ENCODE measurements around the gene GJC2. TPM values are rescaled to one million over a fixed set of nuclear protein-coding genes. Genes with fewer than 3 reads are reported as not detected.
A peak's percentile ranks its signal among the peaks of the same experiment; 100 is the strongest.

The GJC2 gene
- total RNA-seq, result 1.5 TPM
- polyA plus RNA-seq, result 1.2 TPM
- long read RNA-seq, donor 1, result 0 reads
- long read RNA-seq, donor 2, result 0 reads
- long read RNA-seq, donor 3, result 0 reads
- long read RNA-seq, donor 4, result 0 reads
- long read RNA-seq, donor 5, result 0 reads
- long read RNA-seq, donor 6, result 0 reads
- long read RNA-seq, donor 7, result 0 reads
- long read RNA-seq, donor 8, result 0 reads
- long read RNA-seq, donor 9, result 0 reads
- long read RNA-seq, donor 10, result 0 reads

DNA sequence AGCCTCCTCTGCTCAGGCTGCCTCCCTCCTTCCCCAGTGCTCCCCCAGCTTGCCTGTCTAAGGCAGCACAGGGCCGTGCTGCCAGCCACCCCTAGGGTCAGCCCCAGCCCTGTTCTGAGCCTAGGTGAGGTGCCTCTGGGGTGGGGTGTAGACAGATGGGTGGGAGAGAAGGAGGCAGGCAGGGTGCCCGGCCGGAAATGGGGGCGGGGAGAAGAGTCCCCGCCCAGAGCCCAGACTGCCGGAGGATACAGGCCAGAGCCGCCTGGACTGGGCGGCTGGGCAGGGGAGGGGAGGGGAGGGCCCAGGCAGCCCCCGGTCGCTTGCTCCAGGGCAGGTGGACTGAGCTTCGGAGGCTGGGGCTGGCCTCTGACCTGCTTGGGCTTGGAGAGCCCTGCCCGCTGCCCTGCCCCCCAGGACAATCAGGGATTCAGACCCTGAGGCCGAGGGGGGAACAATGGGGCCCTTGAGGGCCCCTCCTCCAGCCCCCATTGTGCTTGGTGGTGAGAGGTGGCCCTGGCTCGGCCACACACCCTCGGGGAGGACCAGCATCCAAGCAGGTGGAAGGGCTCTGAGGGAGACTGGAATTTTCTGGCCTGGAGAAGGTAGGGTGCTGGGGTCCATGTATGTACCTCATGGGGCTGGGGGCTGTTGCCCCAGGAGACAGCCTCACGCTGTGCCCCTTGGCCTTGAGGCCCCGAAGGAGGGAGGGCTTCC lies at the start of gene GJC2:
TSS of gene GJC2 (plus strand) at position 525 of the 714 bp plus-strand sequence. CDS start 7,829 bp downstream, outside the sequence.
- Histone ChIP-seq H3K4me3 (ENCODE audit: low read length in 2 of 2) (no peak within 1 kb of the TSS), H3K9me3 (ENCODE audit: control insufficient read depth in 2 of 2, insufficient read depth in 1 of 2, low read length in 1 of 2) (no peaks in the 10 kb centered on the region), H3K27ac (ENCODE audit: low read depth in 1 of 2, low read length in 1 of 2) (peak within 1 kb of the TSS; percentile 15 to 24), H3K36me3 (ENCODE audit: control insufficient read depth in 2 of 2, insufficient read depth in 2 of 2, low read length in 1 of 2) (peaks cover 61 to 75% of the 10 kb centered on the region in 2 donors), H3K4me1 (ENCODE audit: control insufficient read depth in 2 of 2, insufficient read depth in 2 of 2, low read length in 2 of 2) (peaks cover 18 to 66% of the 10 kb centered on the region in 2 donors), H3K27me3 (ENCODE audit: control insufficient read depth in 2 of 2, insufficient read depth in 1 of 2, low read length in 1 of 2) (no peaks in the 10 kb centered on the region)
- WGBS, result 93% methylated on average over 17 of the region's 17 CpGs
- DNase-seq (ENCODE audit: low read depth in 6 of 9, low spot score in 9 of 9), result no peak

DNA sequence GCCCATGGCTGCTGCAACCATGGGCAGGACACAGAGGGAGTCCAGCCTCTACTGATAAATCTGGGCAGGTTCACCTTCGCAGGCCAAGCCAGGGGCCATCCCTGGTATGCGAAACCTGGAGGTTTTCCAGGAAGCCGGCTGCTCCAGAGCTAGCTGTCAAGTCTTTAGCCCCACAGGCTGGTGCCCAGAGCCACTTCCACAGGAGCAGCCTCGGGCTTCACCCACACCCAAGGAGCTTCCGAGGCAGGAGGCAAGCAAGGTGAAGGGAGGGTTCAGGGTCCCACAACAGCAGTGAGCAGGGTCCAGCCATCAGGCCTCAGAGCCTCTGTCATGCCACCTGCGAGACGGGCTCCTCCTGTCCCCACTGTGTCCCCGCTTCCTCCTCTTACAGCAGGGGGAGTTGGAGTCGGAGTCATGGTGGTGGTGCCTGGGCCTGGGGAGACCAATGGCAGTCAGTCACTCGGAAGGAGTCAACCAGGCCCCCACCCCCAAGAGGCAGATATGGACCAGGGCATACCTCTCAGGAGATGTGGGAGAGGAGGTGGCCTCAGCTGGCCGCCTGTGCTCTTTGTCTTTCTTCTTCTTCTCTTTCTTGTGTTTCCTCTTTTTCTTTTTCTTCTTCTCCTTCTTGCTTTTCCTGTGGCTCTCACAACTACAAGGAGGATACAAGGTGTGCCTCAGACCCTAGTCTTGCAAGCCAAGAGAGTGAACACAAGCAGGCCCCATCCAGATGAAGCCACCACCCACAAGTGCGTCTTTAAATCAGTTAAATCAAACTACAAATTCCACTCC lies 48.7 kb upstream of the GJC2 start:
- Histone ChIP-seq H3K4me3 (ENCODE audit: low read length in 2 of 2) (no peak overlapping the region), H3K36me3 (ENCODE audit: control insufficient read depth in 2 of 2, insufficient read depth in 2 of 2, low read length in 1 of 2) (peaks cover 44 to 53% of the 10 kb centered on the region in 2 donors), H3K4me1 (ENCODE audit: control insufficient read depth in 2 of 2, insufficient read depth in 2 of 2, low read length in 2 of 2) (peaks cover 13 to 19% of the 10 kb centered on the region in 2 donors), H3K27ac (ENCODE audit: low read depth in 1 of 2, low read length in 1 of 2) (no peak overlapping the region), H3K9me3 (ENCODE audit: control insufficient read depth in 2 of 2, insufficient read depth in 1 of 2, low read length in 1 of 2) (peaks cover 0 to 9% of the 10 kb centered on the region in 2 donors), H3K27me3 (ENCODE audit: control insufficient read depth in 2 of 2, insufficient read depth in 1 of 2, low read length in 1 of 2) (no peaks in the 10 kb centered on the region)
- 96% methylated on average over 12 of the region's 12 CpGs for WGBS
- no peak for DNase-seq (ENCODE audit: low read depth in 6 of 9, low spot score in 9 of 9)

DNA sequence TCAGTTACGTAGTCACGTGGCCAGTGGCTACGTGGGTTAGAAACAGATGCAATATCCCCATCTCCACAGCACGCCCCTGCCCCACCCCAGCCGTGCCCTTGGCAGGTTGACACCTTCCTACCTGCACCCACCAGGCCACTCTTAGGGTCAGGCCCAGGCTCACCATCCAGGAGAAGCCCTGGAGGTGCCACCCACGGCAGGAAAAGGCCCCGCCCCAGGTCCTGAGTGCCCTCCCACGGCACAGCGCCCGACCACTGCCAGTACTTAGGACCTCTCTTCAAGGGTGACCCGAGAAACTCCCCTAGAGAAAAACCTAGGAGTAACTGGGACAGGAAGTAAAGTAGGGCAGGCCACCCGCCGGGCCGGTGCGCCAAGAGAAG lies 48.1 kb upstream of the GJC2 start:
- H3K9me3 ChIP-seq (ENCODE audit: control insufficient read depth in 2 of 2, insufficient read depth in 1 of 2, low read length in 1 of 2), result peaks cover 0 to 4% of the 10 kb centered on the region in 2 donors
- H3K4me3 ChIP-seq (ENCODE audit: low read length in 2 of 2), result peak overlapping the region in 1 of 2 donors; percentile 85
- peaks cover 13 to 19% of the 10 kb centered on the region in 2 donors for H3K4me1 ChIP-seq (ENCODE audit: control insufficient read depth in 2 of 2, insufficient read depth in 2 of 2, low read length in 2 of 2)
- peak overlapping the region in 1 of 2 donors; percentile 66 for H3K27ac ChIP-seq (ENCODE audit: low read depth in 1 of 2, low read length in 1 of 2)
- peaks cover 45 to 53% of the 10 kb centered on the region in 2 donors for H3K36me3 ChIP-seq (ENCODE audit: control insufficient read depth in 2 of 2, insufficient read depth in 2 of 2, low read length in 1 of 2)
- no peak for DNase-seq (ENCODE audit: low read depth in 6 of 9, low spot score in 9 of 9)
- H3K27me3 ChIP-seq (ENCODE audit: control insufficient read depth in 2 of 2, insufficient read depth in 1 of 2, low read length in 1 of 2), result no peaks in the 10 kb centered on the region
- WGBS, result 75% methylated on average over 15 of the region's 15 CpGs

GRCh38 chr1:228101994-228102790 lies 47.5 kb upstream of the GJC2 start:
- Histone ChIP-seq H3K9me3 (ENCODE audit: control insufficient read depth in 2 of 2, insufficient read depth in 1 of 2, low read length in 1 of 2) (peaks cover 0 to 4% of the 10 kb centered on the region in 2 donors), H3K36me3 (ENCODE audit: control insufficient read depth in 2 of 2, insufficient read depth in 2 of 2, low read length in 1 of 2) (peaks cover 44 to 48% of the 10 kb centered on the region in 2 donors), H3K4me1 (ENCODE audit: control insufficient read depth in 2 of 2, insufficient read depth in 2 of 2, low read length in 2 of 2) (peaks cover 13 to 19% of the 10 kb centered on the region in 2 donors), H3K27ac (ENCODE audit: low read depth in 1 of 2, low read length in 1 of 2) (peak overlapping the region; percentile 18 to 66), H3K27me3 (ENCODE audit: control insufficient read depth in 2 of 2, insufficient read depth in 1 of 2, low read length in 1 of 2) (no peaks in the 10 kb centered on the region), H3K4me3 (ENCODE audit: low read length in 2 of 2) (peak overlapping the region; percentile 85 to 91)
- peak in 2 of 9 donors; percentile 31 to 45 for DNase-seq (ENCODE audit: low read depth in 6 of 9, low spot score in 9 of 9)
- WGBS, result 11% methylated on average over 73 of the region's 73 CpGs

- peak within 1 kb of the TSS; percentile 85 to 91 for H3K4me3 ChIP-seq (ENCODE audit: low read length in 2 of 2)
- H3K9me3 ChIP-seq (ENCODE audit: control insufficient read depth in 2 of 2, insufficient read depth in 1 of 2, low read length in 1 of 2), result peaks cover 0 to 4% of the 10 kb centered on the region in 2 donors
- peaks cover 42 to 46% of the 10 kb centered on the region in 2 donors for H3K36me3 ChIP-seq (ENCODE audit: control insufficient read depth in 2 of 2, insufficient read depth in 2 of 2, low read length in 1 of 2)
- peaks cover 13 to 21% of the 10 kb centered on the region in 2 donors for H3K4me1 ChIP-seq (ENCODE audit: control insufficient read depth in 2 of 2, insufficient read depth in 2 of 2, low read length in 2 of 2)
- H3K27ac ChIP-seq (ENCODE audit: low read depth in 1 of 2, low read length in 1 of 2), result peak within 1 kb of the TSS; percentile 83 to 89
- under 1% methylated on average over 104 of the region's 104 CpGs for WGBS
- no peaks in the 10 kb centered on the region for H3K27me3 ChIP-seq (ENCODE audit: control insufficient read depth in 2 of 2, insufficient read depth in 1 of 2, low read length in 1 of 2)
- peak; percentile 74 to 95 (median 89) for DNase-seq (ENCODE audit: low read depth in 6 of 9, low spot score in 9 of 9)
These were observed 46.7 kb upstream of the GJC2 start, which contains the start of gene C1orf35 for GRCh38 chr1:228102791-228103620. Gene C1orf35, minus strand, starts transcription at chr1:228103325. Its CDS starts 98 bp downstream, at chr1:228103227.

DNA sequence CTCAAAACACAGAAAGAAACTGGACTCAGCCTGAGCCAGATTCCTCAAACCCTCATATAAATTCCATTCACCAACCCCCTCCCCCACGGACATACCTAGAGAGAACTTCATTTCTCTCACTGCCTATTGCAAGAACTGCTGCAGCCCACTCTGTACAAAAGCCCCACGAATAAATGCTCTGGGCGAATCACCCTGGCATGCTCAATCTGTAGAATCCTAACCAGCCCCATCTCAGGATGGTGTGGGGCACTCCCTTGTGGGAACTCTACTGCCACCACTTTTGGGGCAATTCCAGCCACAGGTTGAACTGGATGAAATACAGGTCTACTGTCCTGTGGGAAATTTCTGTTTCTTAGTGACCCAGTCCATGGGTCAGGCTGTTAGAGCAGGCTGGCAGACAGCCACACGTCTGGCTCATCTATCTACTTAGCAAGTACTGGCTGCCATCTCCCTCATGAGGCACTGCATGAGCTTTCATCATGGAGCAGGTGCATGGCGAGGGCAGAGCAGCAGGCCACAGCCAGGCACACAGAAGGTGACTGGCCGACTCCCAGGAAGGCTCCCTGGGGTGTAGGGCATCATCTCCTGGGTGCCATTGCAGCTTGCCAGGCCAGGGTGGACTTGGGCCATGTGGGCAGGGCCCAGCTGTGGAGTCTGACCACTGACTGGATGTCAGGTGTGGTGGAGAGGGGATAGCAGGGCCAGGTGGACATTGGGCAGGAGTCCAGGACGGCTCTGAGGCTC lies 45.0 kb upstream of the GJC2 start:
- no peak for DNase-seq (ENCODE audit: low read depth in 6 of 9, low spot score in 9 of 9)
- Histone ChIP-seq H3K27ac (ENCODE audit: low read depth in 1 of 2, low read length in 1 of 2) (no peak overlapping the region), H3K27me3 (ENCODE audit: control insufficient read depth in 2 of 2, insufficient read depth in 1 of 2, low read length in 1 of 2) (no peaks in the 10 kb centered on the region), H3K9me3 (ENCODE audit: control insufficient read depth in 2 of 2, insufficient read depth in 1 of 2, low read length in 1 of 2) (peaks cover 0 to 6% of the 10 kb centered on the region in 2 donors), H3K4me3 (ENCODE audit: low read length in 2 of 2) (no peak overlapping the region), H3K36me3 (ENCODE audit: control insufficient read depth in 2 of 2, insufficient read depth in 2 of 2, low read length in 1 of 2) (peaks cover 26 to 29% of the 10 kb centered on the region in 2 donors), H3K4me1 (ENCODE audit: control insufficient read depth in 2 of 2, insufficient read depth in 2 of 2, low read length in 2 of 2) (peaks cover 17 to 32% of the 10 kb centered on the region in 2 donors)
- WGBS, result 87% methylated on average over 7 of the region's 7 CpGs

DNA sequence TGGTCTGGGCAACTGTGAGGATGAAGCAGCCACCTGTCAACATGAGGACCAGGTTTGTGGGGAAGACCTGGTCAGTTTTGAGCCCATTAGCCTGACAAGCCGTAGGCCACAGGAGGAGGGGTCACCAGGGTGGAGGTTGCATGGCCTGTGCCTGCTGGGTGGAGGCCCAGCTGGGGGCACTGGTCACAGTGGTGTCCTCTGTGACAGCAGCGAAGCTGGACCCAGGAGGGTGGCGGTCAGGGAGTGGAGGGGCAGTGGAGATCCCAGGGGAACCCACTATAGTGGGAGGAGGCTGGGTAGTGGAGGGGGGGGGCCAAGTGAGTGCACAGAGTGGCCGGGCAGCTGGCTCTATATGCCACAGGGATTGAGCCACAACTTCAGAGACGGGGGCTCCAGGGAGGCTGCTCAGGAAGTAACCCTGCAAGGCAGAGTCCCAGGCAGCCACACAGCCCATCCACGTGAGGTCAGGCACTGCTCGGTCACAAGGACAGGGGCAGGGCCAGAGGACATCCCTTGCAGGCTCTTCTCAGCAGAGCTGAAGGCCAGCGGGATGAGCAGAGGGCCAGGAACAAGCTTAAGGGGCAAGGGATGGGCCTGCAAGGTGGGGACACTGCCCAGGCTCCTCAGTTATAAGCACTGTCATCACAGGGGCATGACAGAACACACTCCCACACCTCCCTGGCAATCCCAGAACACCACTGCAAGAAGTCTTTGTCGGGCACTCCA lies 44.3 kb upstream of the GJC2 start:
- Histone ChIP-seq H3K4me1 (ENCODE audit: control insufficient read depth in 2 of 2, insufficient read depth in 2 of 2, low read length in 2 of 2) (peaks cover 22 to 38% of the 10 kb centered on the region in 2 donors), H3K4me3 (ENCODE audit: low read length in 2 of 2) (no peak overlapping the region), H3K36me3 (ENCODE audit: control insufficient read depth in 2 of 2, insufficient read depth in 2 of 2, low read length in 1 of 2) (peaks cover 20 to 23% of the 10 kb centered on the region in 2 donors), H3K27me3 (ENCODE audit: control insufficient read depth in 2 of 2, insufficient read depth in 1 of 2, low read length in 1 of 2) (no peaks in the 10 kb centered on the region), H3K9me3 (ENCODE audit: control insufficient read depth in 2 of 2, insufficient read depth in 1 of 2, low read length in 1 of 2) (peaks cover 0 to 7% of the 10 kb centered on the region in 2 donors), H3K27ac (ENCODE audit: low read depth in 1 of 2, low read length in 1 of 2) (no peak overlapping the region)
- 95% methylated on average over 9 of the region's 9 CpGs for WGBS
- no peak for DNase-seq (ENCODE audit: low read depth in 6 of 9, low spot score in 9 of 9)

Data from thymus (tissue), 14 donors.